GM19452 (cell line): ENCODE results near the gene OR2L13.
"Not testable (repeated sequence)": the region's sequence is repeated elsewhere in the genome, so short reads cannot be mapped to it uniquely, and the experiment has no call there.

Experiments
- ATAC-seq: cut with Tn5 transposase; IDR thresholded peaks from one replicate; pipeline ENCODE4 v1.9.1; 2021; ENCODE audit not compliant: unreplicated experiment

OR2L13 gene

DNA sequence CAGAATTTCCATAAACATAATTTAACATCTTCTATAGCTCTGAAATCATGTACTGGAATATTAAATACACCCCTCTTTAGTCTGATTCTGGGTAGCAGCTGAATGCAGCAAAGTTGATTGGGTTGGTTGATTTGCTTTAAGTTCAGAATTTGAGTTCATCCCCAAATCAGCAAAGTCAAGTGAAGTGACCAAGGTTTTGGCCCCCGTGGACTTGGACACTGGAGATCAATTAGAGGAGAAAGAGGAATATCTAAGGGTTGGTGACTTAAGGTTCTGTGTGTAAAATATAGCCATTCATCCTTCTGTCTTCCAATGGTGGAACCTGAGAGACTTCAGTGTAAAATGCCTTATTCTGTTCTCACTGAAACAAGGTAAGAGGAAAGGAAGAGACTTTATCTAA, at the start of gene OR2L13:
TSS of gene OR2L13 (plus strand) at position 301 of the 400 bp plus-strand sequence. CDS start 4,192 bp downstream, outside the sequence.
- no peak for ATAC-seq

GRCh38 chr1:248045209-248045608, 49.8 kb upstream of the OR2L13 start:
- ATAC-seq: no peak

DNA sequence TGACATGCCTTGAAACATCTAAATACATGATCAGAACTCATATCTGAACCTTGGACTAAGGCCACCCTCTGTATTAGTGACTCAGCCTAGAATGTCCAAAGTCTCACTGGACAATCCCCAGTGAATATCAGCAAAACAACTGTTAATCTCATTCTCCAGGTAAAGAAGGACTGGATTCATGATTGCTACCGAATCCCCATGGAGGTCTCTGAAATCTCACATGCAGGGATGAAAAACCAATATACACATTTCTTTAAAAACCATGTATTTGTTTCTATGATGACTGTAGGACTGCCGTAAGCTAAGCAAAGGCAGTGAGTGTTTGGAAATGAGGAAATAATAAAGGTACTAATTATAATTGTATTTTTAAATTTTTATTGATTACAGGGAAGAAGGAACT, 48.4 kb upstream of the OR2L13 start, which contains the start of gene OR2L3:
TSS of gene OR2L3 (plus strand) at position 301 of the 400 bp plus-strand sequence. CDS start 13,846 bp downstream, outside the sequence.
- no peak for ATAC-seq

DNA sequence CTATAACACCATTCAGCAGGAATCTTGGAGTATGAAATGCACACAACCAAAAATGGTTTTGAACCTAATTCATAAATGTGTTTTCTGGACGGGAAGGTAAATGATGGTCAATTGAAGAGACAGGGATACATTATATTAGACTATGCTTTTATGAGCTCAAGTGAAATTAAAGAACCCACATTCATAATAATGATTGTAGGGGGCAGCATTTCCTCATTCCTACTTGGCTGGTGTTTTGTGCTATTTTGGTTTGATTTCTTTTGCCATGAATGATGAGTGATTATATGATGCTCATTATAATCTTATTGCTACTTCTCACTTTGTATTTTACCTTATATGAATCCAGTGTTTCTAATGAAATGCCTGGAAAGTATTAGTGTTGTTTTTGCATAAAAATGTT, 48.0 kb upstream of the OR2L13 start:
- ATAC-seq: no peak

DNA sequence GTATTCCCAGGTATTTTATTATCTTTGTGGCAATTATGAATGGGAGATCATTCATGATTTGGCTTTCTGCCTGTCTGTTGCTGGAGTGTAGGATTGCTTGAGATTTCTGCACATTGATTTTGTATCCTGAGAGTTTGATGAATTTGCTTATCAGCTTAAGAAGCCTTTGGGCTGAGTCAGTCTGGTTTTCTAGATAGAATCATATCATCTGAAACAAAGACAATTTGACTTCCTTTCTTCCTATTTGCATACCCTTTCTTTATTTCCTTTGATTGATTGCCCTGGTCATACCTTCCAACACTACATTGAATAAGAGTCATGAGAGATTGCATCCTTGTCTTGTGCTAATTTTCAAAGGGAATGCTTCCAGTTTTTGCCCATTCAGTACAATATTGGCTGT, 40.3 kb upstream of the OR2L13 start:
- no peak for ATAC-seq

DNA sequence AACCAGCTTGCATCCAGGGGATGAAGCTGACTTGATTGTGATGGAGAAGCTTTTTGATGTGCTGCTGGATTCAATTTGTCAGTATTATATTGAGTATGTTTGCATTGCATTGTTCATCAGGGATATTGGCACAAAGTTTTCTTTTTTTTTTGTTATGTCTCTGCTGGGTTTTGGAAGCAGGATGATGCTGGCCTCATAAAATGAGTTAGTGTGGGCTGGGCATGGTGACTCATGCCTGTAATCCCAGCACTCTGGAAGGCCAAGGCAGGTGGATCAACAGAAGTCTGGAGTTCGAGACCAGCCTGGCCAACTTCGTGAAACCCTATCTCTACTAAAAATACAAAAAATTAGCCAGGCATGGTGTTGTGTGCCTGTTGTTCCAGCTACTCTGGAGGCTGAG, 39.7 kb upstream of the OR2L13 start:
- no peak for ATAC-seq

DNA sequence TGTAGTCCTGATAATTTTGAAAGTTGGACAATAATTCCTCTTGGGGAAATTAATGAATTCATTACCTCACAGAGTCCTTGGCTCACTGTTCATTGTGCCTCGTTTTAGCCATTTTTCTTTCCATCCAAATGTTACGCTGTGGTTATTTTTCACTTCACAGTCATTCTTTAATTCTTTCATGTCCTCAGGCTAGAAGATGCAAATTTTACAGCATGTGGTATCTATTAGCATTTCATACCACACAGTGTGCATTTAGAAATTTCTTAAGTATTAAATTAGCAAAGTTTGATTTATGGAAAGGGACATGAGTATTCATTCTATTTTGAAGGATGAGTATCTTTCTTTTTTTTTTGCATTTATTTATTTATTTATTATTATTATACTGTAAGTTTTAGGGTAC, 29.9 kb upstream of the OR2L13 start:
- ATAC-seq: no peak

GRCh38 chr1:248065604-248066003, 29.4 kb upstream of the OR2L13 start:
- no peak for ATAC-seq

DNA sequence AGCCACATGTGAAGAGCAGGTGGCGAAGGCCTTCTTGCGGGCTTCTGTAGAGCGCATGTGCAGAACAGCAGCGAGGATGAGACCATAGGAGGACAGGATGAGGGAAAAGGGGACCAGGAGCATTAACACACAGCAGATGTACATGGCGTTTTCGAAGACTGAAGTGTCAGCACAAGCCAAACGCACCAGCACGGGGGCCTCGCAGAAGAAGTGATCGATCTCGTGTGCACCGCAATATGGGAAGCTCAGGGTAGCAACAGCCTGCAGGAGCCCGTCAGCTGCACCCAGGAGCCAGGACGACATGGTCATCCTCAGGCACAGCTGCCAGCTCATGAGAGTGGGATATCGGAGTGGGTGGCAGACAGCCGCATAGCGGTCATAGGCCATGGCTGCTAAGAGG, 11.1 kb upstream of the OR2L13 start:
- not testable (repeated sequence) for ATAC-seq

DNA sequence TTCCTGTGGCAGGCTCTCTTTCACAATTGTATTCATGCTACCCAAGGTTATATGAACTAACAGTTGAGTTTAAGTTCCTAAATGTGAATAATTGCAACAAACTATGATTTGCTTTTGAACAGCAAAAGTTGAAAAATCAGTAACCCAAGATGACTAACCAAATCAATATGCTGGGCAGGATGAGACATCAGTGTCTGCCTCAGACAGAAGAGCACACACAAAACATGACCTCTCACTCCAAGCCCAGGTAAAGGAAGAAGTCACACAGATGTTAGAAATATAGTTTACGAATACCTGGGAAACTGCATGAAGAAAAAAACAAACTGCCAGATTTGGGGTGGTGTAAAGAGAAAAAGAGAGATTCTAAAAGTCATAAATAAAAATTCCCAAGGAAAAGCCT, 3.5 kb downstream of the OR2L13 start:
- ATAC-seq: no peak

GRCh38 chr1:248102847-248103246, 7.9 kb downstream of the OR2L13 start:
- no peak for ATAC-seq

DNA sequence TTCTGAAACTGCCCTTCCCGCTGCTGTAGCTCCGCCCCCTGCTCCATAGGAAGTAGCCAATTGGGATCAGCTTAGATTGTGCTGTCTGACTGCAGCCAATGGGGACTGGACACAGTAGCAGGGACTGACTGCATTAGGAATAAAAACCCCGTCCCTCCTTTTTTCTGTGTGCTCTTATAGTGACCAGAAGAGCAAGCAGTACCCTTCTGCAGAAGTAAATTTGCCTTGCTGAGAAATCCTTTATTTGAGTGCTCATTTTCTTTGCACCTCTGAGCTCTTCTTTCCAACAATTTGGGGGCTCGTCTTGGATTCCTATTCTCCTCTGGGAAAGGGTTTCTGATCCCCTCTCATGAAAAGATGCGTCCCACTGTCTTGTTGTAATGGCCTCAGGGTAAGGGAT, 16.2 kb downstream of the OR2L13 start:
- no peak for ATAC-seq

DNA sequence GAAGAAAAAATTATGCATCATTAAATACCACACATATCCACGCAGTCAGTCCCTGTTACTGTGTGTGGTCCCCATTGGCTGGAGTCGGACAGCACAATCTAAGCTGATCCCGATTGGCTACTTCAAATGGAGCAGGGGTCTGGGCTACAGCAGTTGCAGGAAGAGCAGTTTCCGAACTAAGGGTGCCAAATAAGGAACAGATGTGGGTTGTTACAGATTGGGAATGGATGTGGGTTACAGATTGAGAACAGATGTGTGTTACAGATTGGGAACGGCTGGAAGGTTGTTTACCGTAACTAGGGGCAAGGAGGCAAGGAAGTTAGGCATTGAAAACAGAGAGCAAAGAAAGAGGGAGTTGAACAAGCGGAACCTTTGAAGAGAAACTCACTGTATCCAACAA, 19.9 kb downstream of the OR2L13 start:
- ATAC-seq: no peak

- ATAC-seq: no peak
Measured at GRCh38 chr1:248127653-248128052, 32.7 kb downstream of the OR2L13 start.

GRCh38 chr1:248136811-248137210, 41.8 kb downstream of the OR2L13 start:
- no peak for ATAC-seq

GRCh38 chr1:248140846-248141245, 45.9 kb downstream of the OR2L13 start:
- ATAC-seq: no peak

- no peak for ATAC-seq
Measured at GRCh38 chr1:248143311-248143710, 48.3 kb downstream of the OR2L13 start.

GRCh38 chr1:248144513-248145198, 49.7 kb downstream of the OR2L13 start, which contains the start of gene OR2M5:
Gene OR2M5 (plus strand): TSS chr1:248145148. CDS start chr1:248145148, 0 bp downstream.
- no peak for ATAC-seq
